Jurkat, Clone E6-1 (cell line): ENCODE results near the gene BICD1.

Experiments
- DNase-seq: peaks from one replicate; pipeline ENCODE4 v3.0.0-alpha.2; 2011; ENCODE audit warnings: low read depth, low spot score
- H3K4me3 ChIP-seq: 2 replicates; pipeline ENCODE4 v1.5.1; 2011; ENCODE audit warnings: mild to moderate bottlenecking, low read length, control low read depth, moderate library complexity

Gene BICD1

GRCh38 chr12:32100361-32100760, 6.3 kb upstream of the BICD1 start:
- H3K4me3 ChIP-seq, result no peak overlapping the region
- DNase-seq, result no peak

GRCh38 chr12:32100888-32101287, 5.8 kb upstream of the BICD1 start:
- DNase-seq, result no peak
- no peak overlapping the region for H3K4me3 ChIP-seq

GRCh38 chr12:32102234-32102633, 4.4 kb upstream of the BICD1 start:
- no peak for DNase-seq
- H3K4me3 ChIP-seq, result no peak overlapping the region

- H3K4me3 ChIP-seq, result no peak overlapping the region
- no peak for DNase-seq
These were observed 1.9 kb upstream of the BICD1 start for GRCh38 chr12:32104572-32105355.

- no peak for DNase-seq
- peak overlapping the region; percentile 94 for H3K4me3 ChIP-seq
These were observed 596 bp upstream of the BICD1 start for GRCh38 chr12:32105986-32106516.

GRCh38 chr12:32107359-32108267, 966 bp downstream of the BICD1 start:
- H3K4me3 ChIP-seq, result peak overlapping the region; percentile 94
- no peak for DNase-seq

- peak overlapping the region; percentile 94 for H3K4me3 ChIP-seq
- peak; percentile 35 for DNase-seq
These were observed 2.1 kb downstream of the BICD1 start for GRCh38 chr12:32108787-32109186.

- no peak overlapping the region for H3K4me3 ChIP-seq
- DNase-seq, result no peak
These were observed 3.8 kb downstream of the BICD1 start for GRCh38 chr12:32110417-32110816.

- no peak overlapping the region for H3K4me3 ChIP-seq
- no peak for DNase-seq
These were observed 4.3 kb downstream of the BICD1 start for GRCh38 chr12:32110942-32111341.

- H3K4me3 ChIP-seq, result no peak overlapping the region
- DNase-seq, result no peak
These were observed 8.9 kb downstream of the BICD1 start for GRCh38 chr12:32115404-32116104.

- H3K4me3 ChIP-seq, result no peak overlapping the region
- no peak for DNase-seq
These were observed 10.2 kb downstream of the BICD1 start for GRCh38 chr12:32116897-32117296.

GRCh38 chr12:32117316-32117715, 10.7 kb downstream of the BICD1 start:
- no peak overlapping the region for H3K4me3 ChIP-seq
- DNase-seq, result no peak

- H3K4me3 ChIP-seq, result no peak overlapping the region
- DNase-seq, result no peak
These were observed 12.2 kb downstream of the BICD1 start for GRCh38 chr12:32118806-32119205.

GRCh38 chr12:32120419-32120818, 13.8 kb downstream of the BICD1 start:
- H3K4me3 ChIP-seq, result no peak overlapping the region
- DNase-seq, result no peak

- no peak for DNase-seq
- H3K4me3 ChIP-seq, result no peak overlapping the region
These were observed 18.0 kb downstream of the BICD1 start for GRCh38 chr12:32124637-32125036.

GRCh38 chr12:32125455-32126084, 18.9 kb downstream of the BICD1 start:
- DNase-seq, result no peak
- H3K4me3 ChIP-seq, result no peak overlapping the region

GRCh38 chr12:32126720-32127119, 20.1 kb downstream of the BICD1 start:
- no peak for DNase-seq
- no peak overlapping the region for H3K4me3 ChIP-seq

GRCh38 chr12:32131666-32132065, 25.0 kb downstream of the BICD1 start:
- no peak for DNase-seq
- no peak overlapping the region for H3K4me3 ChIP-seq
